Endometrium (tissue), 2 donors: ENCODE measurements around the gene ECE2.

Experiments used
- FAIRE-seq: peaks from 2 replicates; lab custom pipeline; 2012; peaks lifted over from hg19 to GRCh38; lab: Jason Lieb, UNC
- donor health status: control.
- donor health status: control.

Gene ECE2

GRCh38 chr3:184275961-184276910, at the start of gene ECE2:
TSS of gene ECE2 (plus strand) at chr3:184276022. CDS start at chr3:184276154, 132 bp downstream.
- no peak for FAIRE-seq

- FAIRE-seq: no peak
These were observed 48.3 kb upstream of the ECE2 start for GRCh38 chr3:184227481-184227935.

GRCh38 chr3:184228376-184229137, 47.3 kb upstream of the ECE2 start:
- no peak for FAIRE-seq

GRCh38 chr3:184229394-184230080, 46.3 kb upstream of the ECE2 start, which contains the start of gene VWA5B2:
TSS of gene VWA5B2 (plus strand) at chr3:184229585. CDS start at chr3:184230529, 944 bp downstream.
- FAIRE-seq: no peak

- no peak for FAIRE-seq
These were observed 45.7 kb upstream of the ECE2 start for GRCh38 chr3:184230081-184230602.

GRCh38 chr3:184230603-184231528, 45.0 kb upstream of the ECE2 start:
- no peak for FAIRE-seq

- no peak for FAIRE-seq
These were observed 44.2 kb upstream of the ECE2 start for GRCh38 chr3:184231671-184232070.

- FAIRE-seq: no peak
These were observed 42.5 kb upstream of the ECE2 start for GRCh38 chr3:184233127-184233843.

GRCh38 chr3:184234224-184234623, 41.6 kb upstream of the ECE2 start:
- FAIRE-seq: no peak

- no peak for FAIRE-seq
These were observed 41.0 kb upstream of the ECE2 start for GRCh38 chr3:184234671-184235380.

GRCh38 chr3:184235381-184236032, 40.3 kb upstream of the ECE2 start:
- FAIRE-seq: no peak

- no peak for FAIRE-seq
These were observed 39.8 kb upstream of the ECE2 start for GRCh38 chr3:184236033-184236410.

- FAIRE-seq: no peak
These were observed 39.2 kb upstream of the ECE2 start for GRCh38 chr3:184236636-184237035.

- no peak for FAIRE-seq
These were observed 38.6 kb upstream of the ECE2 start for GRCh38 chr3:184237211-184237610.

- no peak for FAIRE-seq
These were observed 38.0 kb upstream of the ECE2 start for GRCh38 chr3:184237807-184238206.

GRCh38 chr3:184238246-184238818, 37.5 kb upstream of the ECE2 start:
- FAIRE-seq: no peak

GRCh38 chr3:184239221-184239620, 36.6 kb upstream of the ECE2 start:
- no peak for FAIRE-seq

GRCh38 chr3:184239708-184240107, 36.1 kb upstream of the ECE2 start:
- no peak for FAIRE-seq
